Tibial artery (tissue), 4 donors: ENCODE results near the gene RICTOR.

Experiments used
- DNase-seq, 2 donors: peaks; one replicate each; pipeline ENCODE4 v3.0.0-alpha.2; 2019
- H3K27ac ChIP-seq, 2 donors: fragments of 200-600 bp; sonication (generic) in 1 of 2; 1 replicate in 1 of 2; 2 replicates in 1 of 2; pipeline ENCODE4 v1.5.1; 2018 to 2019; ENCODE audit warnings: mild to moderate bottlenecking in 1 of 2
- H3K27me3 ChIP-seq, 2 donors: fragments of 200-600 bp; sonication (generic) in 1 of 2; one replicate each; pipeline versions ENCODE4 v1.5.1 to v1.6.0; 2016 to 2019
- H3K36me3 ChIP-seq, 3 donors: fragments of 200-600 bp; sonication (generic) in 2 of 3; one replicate each; pipeline ENCODE4 v1.5.1; 2016 to 2019; ENCODE audit warnings: mild to moderate bottlenecking in 2 of 3
- H3K4me1 ChIP-seq, 4 donors: fragments of 200-600 bp; sonication (generic) in 2 of 4; 1 replicate in 3 of 4; 2 replicates in 1 of 4; pipeline ENCODE4 v1.5.1; 2016 to 2019
- H3K4me3 ChIP-seq, 2 donors: fragments of 200-600 bp; sonication (generic) in 1 of 2; 1 replicate in 1 of 2; 2 replicates in 1 of 2; pipeline ENCODE4 v1.5.1; 2018 to 2019; ENCODE audit warnings: mild to moderate bottlenecking in 2 of 2
- H3K9me3 ChIP-seq, 3 donors: fragments of 200-600 bp; sonication (generic) in 1 of 3; one replicate each; pipeline ENCODE4 v1.5.1; 2016 to 2019
- CTCF ChIP-seq, 2 experiments: fragments of 200-600 bp in 1 of 2; fragments of 450-650 bp in 1 of 2; IDR thresholded peaks; one replicate each; pipeline ENCODE4 v1.5.1; 2017 to 2019; ENCODE audit warnings: antibody characterized with exemption in 2 of 2, mild to moderate bottlenecking in 1 of 2, moderate library complexity in 1 of 2
- intact Hi-C: fragments of 100-400 bp; cut with DNase I; formaldehyde crosslinking; loops from one replicate; pipeline ENCODE4 v1.15.0; 2023; ENCODE audit warnings: low total_unique reads

Gene RICTOR

GRCh38 chr5:39114155-39114554 lies 40.0 kb upstream of the RICTOR start:
- no peak for TF ChIP-seq CTCF (IDR thresholded peaks at IDR 0.05)

GRCh38 chr5:39113354-39113953 lies 39.3 kb upstream of the RICTOR start:
- Histone ChIP-seq H3K9me3 (no peaks in the 10 kb centered on the region), H3K27me3 (no peaks in the 10 kb centered on the region), H3K27ac (no peak overlapping the region), H3K36me3 (no peaks in the 10 kb centered on the region), H3K4me1 (no peaks in the 10 kb centered on the region), H3K4me3 (no peak overlapping the region)
- intact Hi-C loops = no loop called here
- no peak for TF ChIP-seq CTCF (IDR thresholded peaks at IDR 0.05)
- DNase-seq = no peak

More at GRCh38 chr5:39114155-39114554, 40.0 kb upstream of the RICTOR start:
- Histone ChIP-seq H3K9me3 (no peaks in the 10 kb centered on the region), H3K4me3 (no peak overlapping the region), H3K4me1 (no peaks in the 10 kb centered on the region), H3K27ac (no peak overlapping the region), H3K27me3 (no peaks in the 10 kb centered on the region), H3K36me3 (no peaks in the 10 kb centered on the region)
- intact Hi-C loops = no loop called here
- DNase-seq = no peak

- no peaks in the 10 kb centered on the region for H3K27me3 ChIP-seq
- no peak for DNase-seq
- H3K9me3 ChIP-seq = no peaks in the 10 kb centered on the region
- H3K36me3 ChIP-seq = no peaks in the 10 kb centered on the region
- peaks cover 0 to 10% (median 0%) of the 10 kb centered on the region in 4 donors for H3K4me1 ChIP-seq
- H3K4me3 ChIP-seq = no peak overlapping the region
- TF ChIP-seq CTCF (IDR thresholded peaks at IDR 0.05) = no peak
- intact Hi-C loops = no loop called here
- no peak overlapping the region for H3K27ac ChIP-seq
Observed at GRCh38 chr5:39109606-39110005, 35.4 kb upstream of the RICTOR start.

GRCh38 chr5:39108987-39109386 lies 34.8 kb upstream of the RICTOR start:
- Histone ChIP-seq H3K36me3 (no peaks in the 10 kb centered on the region), H3K27me3 (no peaks in the 10 kb centered on the region), H3K4me1 (peaks cover 0 to 10% (median 0%) of the 10 kb centered on the region in 4 donors), H3K27ac (no peak overlapping the region), H3K9me3 (no peaks in the 10 kb centered on the region), H3K4me3 (no peak overlapping the region)
- no peak for TF ChIP-seq CTCF (IDR thresholded peaks at IDR 0.05)
- intact Hi-C loops = no loop called here
- no peak for DNase-seq

GRCh38 chr5:39107350-39107749 lies 33.2 kb upstream of the RICTOR start:
- H3K9me3 ChIP-seq = no peaks in the 10 kb centered on the region
- H3K4me3 ChIP-seq = no peak overlapping the region
- intact Hi-C loops = no loop called here
- DNase-seq = no peak
- H3K27me3 ChIP-seq = no peaks in the 10 kb centered on the region
- no peak for TF ChIP-seq CTCF (IDR thresholded peaks at IDR 0.05)
- H3K27ac ChIP-seq = no peak overlapping the region
- no peaks in the 10 kb centered on the region for H3K36me3 ChIP-seq
- H3K4me1 ChIP-seq = peaks cover 0 to 15% (median 0%) of the 10 kb centered on the region in 4 donors

GRCh38 chr5:39106322-39106721 lies 32.1 kb upstream of the RICTOR start:
- Histone ChIP-seq H3K9me3 (no peaks in the 10 kb centered on the region), H3K4me1 (peaks cover 0 to 16% (median 0%) of the 10 kb centered on the region in 4 donors), H3K36me3 (no peaks in the 10 kb centered on the region), H3K27ac (no peak overlapping the region), H3K4me3 (no peak overlapping the region), H3K27me3 (no peaks in the 10 kb centered on the region)
- no peak for TF ChIP-seq CTCF (IDR thresholded peaks at IDR 0.05)
- no peak for DNase-seq
- intact Hi-C loops = no loop called here
